Neural crest cell (in vitro differentiated cells): ENCODE data around the gene TNFRSF19. TPM values are rescaled to one million over a fixed set of nuclear protein-coding genes. Genes with fewer than 3 reads are reported as not detected.

Experiments used
- DNase-seq: peaks from one replicate; pipeline ENCODE4 v3.0.0; 2021; ENCODE audit warnings: low read depth, mixed read lengths, low spot score
- H3K27ac Mint-ChIP-seq: one replicate; pipeline ENCODE4 v1.8.0; 2021; ENCODE audit warnings: mild to moderate bottlenecking, mixed read lengths; ENCODE audit not compliant: unreplicated experiment
- H3K27me3 Mint-ChIP-seq: 2 replicates; pipeline ENCODE4 v1.8.0; 2021; ENCODE audit warnings: low read depth, mild to moderate bottlenecking, mixed read lengths
- H3K36me3 Mint-ChIP-seq: 2 replicates; pipeline ENCODE4 v1.8.0; 2021; ENCODE audit warnings: low read depth, mild to moderate bottlenecking, mixed read lengths
- H3K4me1 Mint-ChIP-seq: 2 replicates; pipeline ENCODE4 v1.8.0; 2021; ENCODE audit warnings: mixed read lengths
- H3K4me3 Mint-ChIP-seq: one replicate; pipeline ENCODE4 v1.8.0; 2021; ENCODE audit warnings: mild to moderate bottlenecking, mixed read lengths
- H3K9me3 Mint-ChIP-seq: 2 replicates; pipeline ENCODE4 v1.8.0; 2021; ENCODE audit warnings: mixed read lengths
- CTCF ChIP-seq: fragments of 200-600 bp; sonication (generic); conservative IDR thresholded peaks from 2 replicates; pipeline ENCODE4 v1.5.0; 2021; ENCODE audit warnings: antibody characterized with exemption, mild to moderate bottlenecking
- total RNA-seq: library from RNA; stranded (reverse); gene quantifications from 2 replicates; pipeline ENCODE4 v1.2.1, GENCODE V29; 2021

TNFRSF19 gene
- total RNA-seq, 1 donor from 2014 or later: 76.1 TPM

- Mint-ChIP-seq H3K27ac (peak overlapping the region; percentile 72), H3K9me3 (no peaks in the 10 kb centered on the region), H3K4me1 (peaks cover 47% of the 10 kb centered on the region), H3K36me3 (peaks cover 3% of the 10 kb centered on the region), H3K27me3 (no peaks in the 10 kb centered on the region), H3K4me3 (peak overlapping the region; percentile 31)
- no peak for DNase-seq
- TF ChIP-seq CTCF: no peak
Observed at GRCh38 chr13:23639674-23640073, 69.5 kb downstream of the TNFRSF19 start.

- H3K4me1 Mint-ChIP-seq: peaks cover 34% of the 10 kb centered on the region
- DNase-seq: no peak
- no peak for TF ChIP-seq CTCF
- no peaks in the 10 kb centered on the region for H3K27me3 Mint-ChIP-seq
- no peak overlapping the region for H3K27ac Mint-ChIP-seq
- no peak overlapping the region for H3K4me3 Mint-ChIP-seq
- peaks cover 14% of the 10 kb centered on the region for H3K36me3 Mint-ChIP-seq
- no peaks in the 10 kb centered on the region for H3K9me3 Mint-ChIP-seq
Observed at GRCh38 chr13:23642110-23642509, 71.9 kb downstream of the TNFRSF19 start.

GRCh38 chr13:23643338-23644125 lies 73.3 kb downstream of the TNFRSF19 start:
- Mint-ChIP-seq H3K27me3 (no peaks in the 10 kb centered on the region), H3K9me3 (peaks cover 2% of the 10 kb centered on the region), H3K4me3 (no peak overlapping the region), H3K27ac (no peak overlapping the region), H3K4me1 (peaks cover 20% of the 10 kb centered on the region), H3K36me3 (peaks cover 18% of the 10 kb centered on the region)
- no peak for TF ChIP-seq CTCF
- no peak for DNase-seq

- no peak for TF ChIP-seq CTCF
- Mint-ChIP-seq H3K4me3 (no peak overlapping the region), H3K36me3 (peaks cover 21% of the 10 kb centered on the region), H3K27ac (no peak overlapping the region), H3K9me3 (peaks cover 5% of the 10 kb centered on the region), H3K27me3 (no peaks in the 10 kb centered on the region), H3K4me1 (peaks cover 17% of the 10 kb centered on the region)
- DNase-seq: no peak
Observed at GRCh38 chr13:23644126-23644419, 73.9 kb downstream of the TNFRSF19 start.

GRCh38 chr13:23644527-23645138 lies 74.4 kb downstream of the TNFRSF19 start:
- peaks cover 5% of the 10 kb centered on the region for H3K9me3 Mint-ChIP-seq
- no peaks in the 10 kb centered on the region for H3K27me3 Mint-ChIP-seq
- H3K27ac Mint-ChIP-seq: no peak overlapping the region
- no peak for TF ChIP-seq CTCF
- H3K36me3 Mint-ChIP-seq: peaks cover 25% of the 10 kb centered on the region
- no peak for DNase-seq
- H3K4me1 Mint-ChIP-seq: peaks cover 12% of the 10 kb centered on the region
- no peak overlapping the region for H3K4me3 Mint-ChIP-seq
